Erythroblast (primary cell): ENCODE measurements around the gene OTP.

Experiments
- GATA1 ChIP-seq: IDR thresholded peaks from 2 replicates; pipeline ENCODE4 v1.6.1; 2011; ENCODE audit warnings: low read depth, mild to moderate bottlenecking, control low read depth, low read length, moderate library complexity
- POLR2A ChIP-seq: IDR thresholded peaks from 2 replicates; pipeline ENCODE4 v1.6.1; 2011; ENCODE audit warnings: mild to moderate bottlenecking, low read length

DNA sequence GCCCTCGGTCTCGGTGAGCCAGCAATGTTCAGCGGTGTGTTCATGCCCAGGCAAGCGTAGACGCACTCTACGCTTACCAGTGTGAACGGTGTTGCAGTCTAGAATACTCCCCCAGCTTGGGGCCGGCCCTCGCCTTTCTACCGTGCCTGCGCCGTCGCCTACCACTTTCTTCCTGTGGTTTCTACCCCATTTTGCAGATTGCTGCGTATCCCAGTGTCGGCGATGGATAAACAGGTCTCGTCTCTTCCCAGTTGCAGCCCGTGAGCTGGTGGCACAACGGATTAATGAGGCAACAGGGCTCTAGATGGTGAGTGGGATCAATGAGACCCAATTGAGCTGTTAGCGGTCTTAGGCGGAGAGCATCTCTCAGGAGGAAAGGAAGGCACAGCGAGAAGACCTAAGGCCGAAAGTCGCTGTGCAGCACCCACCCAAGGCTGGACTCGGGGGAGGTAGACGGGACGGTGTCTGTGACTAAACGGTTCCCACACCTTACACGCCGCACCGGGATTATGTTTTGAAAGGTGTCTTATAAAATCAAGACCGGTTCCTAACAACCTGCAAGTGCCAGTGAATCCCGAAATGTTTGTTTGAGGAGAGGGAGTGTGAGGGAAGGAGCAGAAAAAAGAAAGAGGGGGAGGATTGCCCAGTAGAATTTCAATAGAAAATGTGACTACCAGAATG lies 5.8 kb downstream of the OTP start:
- no peak for TF ChIP-seq POLR2A
- no peak for TF ChIP-seq GATA1
